ENCODE measurements around the gene MFN2.

The MFN2 gene

DNA sequence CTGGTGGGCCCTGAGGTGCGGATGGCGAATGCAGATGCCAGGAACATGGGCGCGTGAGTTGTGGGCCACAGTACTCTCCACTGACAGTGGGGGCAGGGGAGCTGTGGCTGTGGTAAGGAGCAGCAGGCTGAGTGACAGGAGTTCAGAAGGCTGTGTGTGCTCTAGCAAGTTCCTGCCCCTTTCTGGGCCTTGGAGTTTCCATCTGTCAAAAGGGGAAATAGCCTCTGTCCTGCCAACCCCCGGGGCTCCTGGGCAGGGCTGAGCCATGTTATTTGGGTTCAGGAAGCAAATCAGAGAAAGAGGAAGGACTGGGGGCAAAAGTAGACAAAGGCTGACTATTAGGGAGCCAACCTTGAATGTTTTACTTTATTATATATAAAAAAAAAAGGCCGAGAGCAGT, 19.5 kb upstream of the MFN2 start:
- no peak for DNase-seq (ENCODE audit: low spot score)

DNA sequence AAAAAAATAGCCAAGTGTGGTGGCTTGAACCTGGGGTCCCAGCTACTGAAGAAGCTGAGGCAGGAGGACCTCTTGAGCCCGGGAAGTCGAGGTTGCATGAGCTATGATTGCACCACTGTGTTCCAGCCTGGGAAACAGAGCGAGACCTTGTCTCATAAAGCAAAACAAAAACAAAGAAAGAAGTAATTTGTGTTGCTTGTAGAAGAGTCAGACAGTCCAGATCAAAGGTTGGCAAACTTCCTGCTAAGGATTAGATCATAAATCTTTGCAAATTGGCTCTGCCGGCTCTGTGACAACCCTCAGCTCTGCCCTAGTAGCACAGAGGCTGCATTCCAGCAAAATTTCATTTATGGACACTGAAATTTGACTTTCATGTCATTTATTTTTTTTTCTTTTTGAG, 19.0 kb upstream of the MFN2 start:
- no peak for DNase-seq (ENCODE audit: low spot score)

DNA sequence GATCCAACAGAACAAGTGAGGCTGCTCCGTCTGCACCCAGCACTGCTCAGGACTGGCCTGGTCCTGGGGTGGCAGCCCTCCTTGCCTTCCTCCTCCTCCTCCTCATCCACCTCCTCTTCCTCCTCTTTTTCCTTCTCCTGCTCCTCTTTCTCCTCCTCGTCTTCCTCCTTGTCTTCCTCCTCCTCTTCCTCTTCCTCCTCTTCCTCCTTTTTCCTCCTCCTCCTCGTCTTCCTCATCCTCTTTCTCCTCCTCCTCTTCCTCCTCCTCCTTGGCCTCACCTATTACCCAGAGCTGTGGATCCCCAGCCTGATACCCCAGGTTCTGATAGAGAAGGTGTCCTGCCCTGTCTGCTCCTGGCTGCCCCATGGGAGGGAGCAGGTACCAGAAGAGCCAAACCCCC, 16.6 kb upstream of the MFN2 start:
- DNase-seq (ENCODE audit: low spot score) = no peak

DNA sequence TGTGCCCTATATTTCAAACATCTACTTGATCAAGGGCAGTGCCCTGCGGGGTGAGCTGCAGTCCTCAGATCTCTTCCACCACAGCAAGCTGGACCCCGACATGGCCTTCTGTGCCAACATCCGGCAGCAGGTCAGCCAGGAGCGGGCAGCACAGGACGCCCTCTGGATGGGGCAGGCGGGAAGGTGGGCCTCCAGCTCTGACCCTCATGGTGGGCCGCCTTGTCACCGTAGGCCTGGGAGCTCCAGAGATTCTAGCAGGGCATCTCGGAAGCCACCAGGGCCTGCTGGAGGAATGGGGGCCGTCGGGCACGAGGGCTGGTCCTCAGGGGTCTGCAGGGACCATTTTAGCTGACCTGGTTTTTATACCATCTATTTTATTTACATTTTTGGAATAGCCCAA, 15.6 kb upstream of the MFN2 start:
- DNase-seq (ENCODE audit: low spot score) = no peak

GRCh38 chr1:11967028-11967547, 13.2 kb upstream of the MFN2 start:
- DNase-seq (ENCODE audit: low spot score) = peak; percentile 58

DNA sequence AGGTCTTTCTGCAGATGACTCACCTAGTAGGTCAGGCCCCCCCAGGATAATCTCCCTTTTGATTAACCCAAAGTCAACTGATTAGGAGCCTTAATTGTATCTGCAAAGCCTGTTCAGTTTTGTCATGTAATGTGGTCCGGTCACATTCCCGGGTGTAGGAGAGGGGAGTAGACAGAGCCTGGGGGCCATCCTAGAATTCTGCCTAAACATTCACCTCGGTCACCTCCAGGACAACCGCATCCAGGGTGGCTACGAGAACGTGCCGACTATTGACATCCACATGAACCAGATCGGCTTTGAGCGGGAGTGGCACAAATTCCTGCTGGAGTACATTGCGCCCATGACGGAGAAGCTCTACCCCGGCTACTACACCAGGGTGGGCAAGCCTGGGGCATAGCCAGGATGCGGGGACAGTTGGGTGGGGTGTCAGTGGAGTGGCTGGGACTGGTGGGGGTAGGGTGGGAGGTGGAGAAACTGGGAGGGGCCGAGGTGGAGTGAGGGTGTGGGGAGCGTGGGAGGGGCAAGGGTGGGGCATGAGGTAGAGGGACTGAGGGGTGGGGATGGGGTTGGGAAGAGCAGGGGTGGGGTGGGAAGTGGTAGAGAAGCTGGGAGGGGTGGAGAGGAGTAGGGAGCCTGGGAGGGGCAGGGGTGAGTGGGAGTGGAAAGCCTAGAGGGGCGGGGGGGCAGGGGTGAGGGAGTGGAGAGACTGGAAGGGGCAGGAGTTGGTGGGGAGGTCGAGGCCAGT, 9.6 kb upstream of the MFN2 start:
- DNase-seq (ENCODE audit: low spot score) = no peak

DNA sequence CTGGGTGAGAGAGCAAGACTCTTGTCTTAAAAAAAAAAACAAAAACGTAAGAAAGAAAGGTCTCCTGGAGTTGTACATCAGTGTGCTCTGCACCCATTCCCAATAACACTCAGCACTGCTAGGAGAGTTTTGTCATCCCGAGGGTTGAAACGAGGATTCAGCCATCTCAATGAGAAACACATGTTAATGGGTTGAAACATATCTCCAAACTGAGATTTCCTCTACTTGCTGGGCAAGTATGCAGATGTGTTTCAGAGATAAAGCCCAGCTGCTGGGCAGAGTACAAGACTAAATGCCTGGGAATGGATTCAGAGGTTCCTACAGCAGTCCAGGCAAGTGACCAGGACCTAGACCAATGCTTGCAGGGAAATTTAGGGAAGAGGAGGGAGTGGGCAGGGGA, 2.6 kb upstream of the MFN2 start:
- no peak for DNase-seq (ENCODE audit: low spot score)

DNA sequence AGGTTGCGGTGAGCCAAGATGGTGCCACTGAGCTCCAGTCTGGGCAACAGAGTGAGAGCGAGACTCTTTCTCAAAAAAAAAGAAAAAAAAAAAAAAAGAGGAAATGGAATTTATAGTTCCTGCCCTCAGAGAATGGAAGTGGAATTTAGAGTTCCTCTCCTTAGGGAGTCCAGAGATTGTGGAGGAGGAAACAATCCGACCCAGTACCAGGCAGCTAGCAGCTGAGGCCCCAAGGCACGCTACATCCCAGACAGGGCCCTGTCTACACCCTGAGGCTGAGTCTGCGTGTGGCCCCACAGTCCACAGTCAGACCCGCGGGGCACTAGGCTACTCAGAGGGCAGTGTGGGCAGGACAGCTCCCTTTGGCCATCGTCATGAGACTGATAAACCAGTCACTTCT, 1.9 kb upstream of the MFN2 start:
- DNase-seq (ENCODE audit: low spot score) = no peak

GRCh38 chr1:11979028-11979850, 1.0 kb upstream of the MFN2 start:
- no peak for DNase-seq (ENCODE audit: low spot score)

- no peak for DNase-seq (ENCODE audit: low spot score)
Observed at GRCh38 chr1:11980676-11980972, 380 bp downstream of the MFN2 start.

GRCh38 chr1:11981378-11982009, 1.2 kb downstream of the MFN2 start:
- DNase-seq (ENCODE audit: low spot score) = no peak

GRCh38 chr1:11982010-11982392, 1.8 kb downstream of the MFN2 start:
- DNase-seq (ENCODE audit: low spot score) = no peak

DNA sequence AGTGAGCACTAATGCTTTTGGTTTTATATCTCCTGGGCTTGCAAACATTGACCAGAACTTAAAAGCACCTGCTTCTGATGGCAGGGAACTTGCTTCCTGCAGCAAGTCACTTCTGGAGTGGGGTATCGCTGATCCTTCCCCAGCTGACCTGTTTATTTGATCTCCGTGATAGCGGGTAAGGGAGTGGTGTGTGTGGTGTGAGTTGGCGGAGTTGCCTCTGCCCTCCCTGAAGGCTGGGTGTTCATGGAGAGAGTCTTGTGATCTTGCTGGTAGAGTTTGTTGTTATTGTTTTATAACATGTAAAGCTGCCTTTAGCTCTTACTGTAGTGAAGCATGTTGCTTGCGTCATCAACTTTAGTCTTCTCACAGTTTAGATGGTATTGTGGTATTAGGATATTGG, 3.9 kb downstream of the MFN2 start:
- peak; percentile 55 for DNase-seq (ENCODE audit: low spot score)

DNA sequence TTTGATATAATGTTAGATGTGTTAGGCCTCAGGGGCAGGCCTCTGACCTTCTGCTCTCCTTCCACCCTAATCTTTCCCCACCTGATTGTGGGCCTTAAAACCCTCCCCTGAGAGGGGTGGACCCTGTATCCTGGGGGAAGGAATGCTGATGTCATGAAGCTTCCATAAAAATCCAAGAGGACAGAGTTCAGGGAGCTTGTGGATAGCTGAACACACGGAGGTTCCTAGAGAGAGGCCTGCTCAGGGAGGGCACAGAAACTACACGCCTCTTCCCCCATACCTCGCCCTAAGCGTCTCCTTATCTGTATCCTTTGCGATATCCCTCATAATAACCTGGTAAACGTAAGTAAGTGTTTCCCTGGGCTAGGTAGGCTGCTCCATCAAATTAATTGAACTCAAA, 4.3 kb downstream of the MFN2 start:
- no peak for DNase-seq (ENCODE audit: low spot score)

- DNase-seq (ENCODE audit: low spot score) = no peak
Observed at GRCh38 chr1:11985171-11985570, 4.9 kb downstream of the MFN2 start.

DNA sequence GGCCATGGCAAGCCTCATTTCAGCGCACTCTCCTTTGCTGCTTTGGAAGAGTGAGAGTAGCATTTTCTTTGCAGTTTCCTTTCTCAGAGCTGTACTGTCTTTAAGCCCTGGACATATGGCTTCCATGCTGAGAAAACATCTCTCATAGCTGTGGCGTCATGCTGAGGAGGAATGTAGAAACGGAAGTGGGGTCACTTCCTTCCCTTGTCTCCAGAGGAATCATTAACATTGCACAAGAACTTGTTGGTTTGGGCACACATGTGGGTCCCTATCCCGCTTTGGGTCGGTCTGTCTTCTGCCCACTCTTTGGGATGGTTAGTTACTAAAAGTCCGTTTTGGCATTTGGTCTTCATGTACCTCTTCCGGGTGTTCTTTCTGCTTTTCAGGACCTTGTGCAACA, 5.6 kb downstream of the MFN2 start:
- DNase-seq (ENCODE audit: low spot score) = no peak

- DNase-seq (ENCODE audit: low spot score) = no peak
Observed at GRCh38 chr1:11989669-11990068, 9.4 kb downstream of the MFN2 start.

- DNase-seq (ENCODE audit: low spot score) = peak; percentile 31
Observed at GRCh38 chr1:11990303-11991032, 10.2 kb downstream of the MFN2 start.

DNA sequence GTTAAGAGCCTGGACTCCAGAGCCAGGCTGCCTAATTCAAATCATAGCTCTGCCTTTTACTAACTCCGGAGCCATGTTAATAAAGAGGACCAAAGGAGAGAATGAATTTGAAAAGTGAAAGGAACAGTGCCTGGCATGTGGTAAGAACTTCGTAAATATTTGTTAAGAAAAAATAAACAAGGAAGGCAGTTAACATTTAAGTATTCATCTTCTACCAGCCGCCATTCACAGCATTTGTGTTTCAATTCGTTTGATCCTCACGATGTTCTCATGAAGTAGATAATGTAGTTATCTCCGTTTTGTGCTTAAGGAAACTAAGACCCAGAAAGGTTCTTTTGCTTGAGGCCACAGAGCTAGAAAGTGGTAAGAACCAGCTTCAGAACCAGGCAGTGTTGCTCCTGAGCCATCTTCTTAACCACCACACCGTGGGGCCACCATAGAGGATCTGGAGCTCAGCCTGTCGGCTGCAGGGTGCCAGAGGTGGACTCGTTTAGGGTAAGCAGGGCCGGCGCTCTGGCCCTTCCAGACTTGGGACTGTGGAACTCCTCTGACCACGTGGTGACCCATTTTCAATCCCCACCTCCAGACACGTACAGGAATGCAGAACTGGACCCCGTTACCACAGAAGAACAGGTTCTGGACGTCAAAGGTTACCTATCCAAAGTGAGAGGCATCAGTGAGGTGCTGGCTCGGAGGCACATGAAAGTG, 11.9 kb downstream of the MFN2 start:
- no peak for DNase-seq (ENCODE audit: low spot score)

DNA sequence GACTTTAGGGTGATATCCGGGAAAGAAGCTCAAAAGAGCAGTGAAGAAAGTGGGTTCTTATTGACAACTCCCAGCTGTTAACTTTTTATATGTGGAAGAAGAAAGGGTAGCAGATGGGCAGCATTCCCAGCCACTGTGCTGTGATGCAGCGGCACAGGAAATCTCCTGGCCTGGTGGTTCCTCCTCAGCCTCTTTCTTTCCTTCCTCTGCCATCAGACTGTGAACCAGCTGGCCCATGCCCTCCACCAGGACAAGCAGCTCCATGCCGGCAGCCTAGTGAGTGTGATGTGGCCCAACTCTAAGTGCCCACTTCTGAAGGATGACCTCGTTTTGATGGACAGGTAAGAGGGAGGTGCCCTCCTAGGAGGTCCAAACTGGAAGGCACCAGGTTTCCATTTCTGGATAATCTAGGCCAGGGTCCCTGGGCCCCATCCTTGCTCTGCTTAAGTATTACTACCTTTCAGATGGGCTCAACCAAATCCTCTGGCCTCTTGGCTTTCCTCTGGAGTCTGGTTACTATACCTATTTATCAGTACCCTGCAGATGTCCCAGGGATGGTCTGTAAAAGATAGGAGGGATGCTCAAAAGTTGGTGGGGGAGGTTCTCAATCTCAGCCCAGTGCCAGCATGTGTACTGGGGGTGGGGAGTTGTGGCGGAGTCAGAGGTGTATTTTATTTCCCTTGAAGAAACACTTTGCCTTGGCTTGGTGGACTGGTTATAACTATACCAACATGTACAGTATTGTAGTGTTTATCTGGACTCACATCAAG, 17.0 kb downstream of the MFN2 start:
- peak; percentile 67 for DNase-seq (ENCODE audit: low spot score)

DNA sequence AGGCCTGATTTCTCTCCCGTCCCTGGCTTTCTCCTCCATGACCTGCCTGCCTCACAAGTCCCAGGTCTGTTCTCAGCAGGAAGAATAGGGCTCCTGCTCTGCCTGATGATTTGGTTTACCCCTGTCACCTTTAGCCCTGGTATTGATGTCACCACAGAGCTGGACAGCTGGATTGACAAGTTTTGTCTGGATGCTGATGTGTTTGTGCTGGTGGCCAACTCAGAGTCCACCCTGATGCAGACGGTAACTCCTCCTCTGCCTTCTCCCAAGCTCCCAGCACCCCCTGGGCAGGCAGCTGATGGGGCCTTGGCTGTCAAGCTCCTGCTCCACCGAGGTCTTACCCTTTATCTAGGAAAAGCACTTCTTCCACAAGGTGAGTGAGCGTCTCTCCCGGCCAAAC, 18.4 kb downstream of the MFN2 start:
- no peak for DNase-seq (ENCODE audit: low spot score)

Data from hematopoietic multipotent progenitor cell treated with erythropoietin and hydrocortisone succinate and interleukin-3 and kit ligand, for 15 days (in vitro differentiated cells).